HepG2 (cell line): ENCODE results near the gene CNTNAP1. TPM values are rescaled to one million over a fixed set of nuclear protein-coding genes. Genes with fewer than 3 reads are reported as not detected.

Experiments
- ATAC-seq: fragments of 200-7000 bp; cut with Tn5 transposase; 3 replicates; pipeline ENCODE4 v1.9.1; 2020; ENCODE audit warnings: mild to moderate bottlenecking, moderate library complexity
- BruUV-seq: library from RNA; stranded (reverse); fragments of 400-500 nt; replicated peaks from 2 replicates; lab custom pipeline; 2021; lab: Mats Ljungman, UMichigan
- CTCF ChIA-PET: fragments of 300-600 bp; formaldehyde crosslinking; extraction: SDS; loops from one replicate; lab custom pipeline; 2021; ENCODE audit warnings: low total read pairs, inconsistent platforms, low intra/inter-chr PET ratio; lab: Yijun Ruan, JAX
- POLR2A ChIA-PET: fragments of 350-600 bp; sonication (Branson Sonifier 250); formaldehyde crosslinking; loops from one replicate; lab custom pipeline; 2020; ENCODE audit warnings: antibody characterized with exemption, inconsistent platforms; lab: Yijun Ruan, JAX
- DNase-seq: peaks from one replicate; pipeline ENCODE4 v3.0.0-alpha.2; 2015; ENCODE audit warnings: low spot score
- FAIRE-seq: peaks from 3 replicates; lab custom pipeline; 2011; peaks lifted over from hg19 to GRCh38; lab: Jason Lieb, UNC
- H2AFZ ChIP-seq: one replicate; pipeline ENCODE4 v1.6.1; 2011; ENCODE audit warnings: low read length, inconsistent platforms
- H3K27ac ChIP-seq: fragments of 300-600 bp; 3 replicates; pipeline ENCODE4 v1.8.0; 2011; ENCODE audit warnings: mixed run types, mild to moderate bottlenecking, mixed read lengths, low read length, inconsistent platforms; ENCODE audit not compliant: insufficient read depth; ENCODE audit errors: extremely low read length
- H3K27me3 ChIP-seq, 2 experiments: fragments of 200-600 bp in 1 of 2; 2 replicates in 1 of 2; 3 replicates in 1 of 2; pipeline versions ENCODE4 v1.6.0 to v1.8.0; 2011; ENCODE audit warnings: low read length in 2 of 2, mild to moderate bottlenecking in 2 of 2, moderate library complexity in 2 of 2, inconsistent platforms in 1 of 2; ENCODE audit not compliant: insufficient read depth in 2 of 2, control insufficient read depth in 1 of 2
- H3K36me3 ChIP-seq, 2 experiments: fragments of 200-600 bp in 1 of 2; replicated peaks in 1 of 2; 2 replicates in 1 of 2; 3 replicates in 1 of 2; pipeline versions ENCODE4 v1.5.1 to v1.8.0; 2011; ENCODE audit warnings: low read length in 2 of 2, inconsistent platforms in 1 of 2; ENCODE audit not compliant: insufficient read depth in 2 of 2, control insufficient read depth in 1 of 2
- H3K4me1 ChIP-seq: 2 replicates; pipeline ENCODE4 v1.5.1; 2012; ENCODE audit warnings: low read length, inconsistent platforms; ENCODE audit not compliant: insufficient read depth
- H3K4me2 ChIP-seq: 2 replicates; pipeline ENCODE4 v1.6.0; 2011; ENCODE audit warnings: low read depth, low read length, inconsistent platforms
- H3K4me3 ChIP-seq, 3 experiments: fragments of 200-600 bp in 1 of 3; sonication (generic), shearing (Covaris generic) in 1 of 3; replicated peaks in 1 of 3; 2 replicates each; pipeline ENCODE4 v1.5.1; 2011 to 2016; ENCODE audit warnings: low read length in 3 of 3, inconsistent platforms in 2 of 3, low read depth in 2 of 3, mild to moderate bottlenecking in 2 of 3, control low read depth in 1 of 3, mixed read lengths in 1 of 3; ENCODE audit not compliant: insufficient read depth in 1 of 3
- H3K79me2 ChIP-seq: one replicate; pipeline ENCODE4 v1.6.1; 2011; ENCODE audit warnings: low read length, inconsistent platforms; ENCODE audit not compliant: insufficient read depth
- H3K9ac ChIP-seq: 2 replicates; pipeline ENCODE4 v1.6.0; 2011; ENCODE audit warnings: mild to moderate bottlenecking, low read depth, low read length, inconsistent platforms; ENCODE audit not compliant: insufficient read depth
- H3K9me3 ChIP-seq: 2 replicates; pipeline ENCODE4 v1.5.1; 2012; ENCODE audit warnings: mild to moderate bottlenecking, low read length
- H4K20me1 ChIP-seq: 2 replicates; pipeline ENCODE4 v1.6.0; 2011; ENCODE audit warnings: inconsistent platforms, mild to moderate bottlenecking, low read length, moderate library complexity; ENCODE audit not compliant: insufficient read depth
- HDAC1 ChIP-seq: sonication (generic); formaldehyde crosslinking; IDR thresholded peaks from 2 replicates; pipeline ENCODE4 v1.5.1; 2020; ENCODE audit warnings: mild to moderate bottlenecking, missing genetic modification reagents
- KAT2B ChIP-seq: fragments of 150-350 bp; IDR thresholded peaks from 2 replicates; pipeline ENCODE4 v1.6.1; 2014; ENCODE audit warnings: low read depth, low read length, borderline replicate concordance
- KLF9 ChIP-seq: IDR thresholded peaks from 2 replicates; pipeline ENCODE4 v1.6.1; 2016; ENCODE audit warnings: low read depth
- MXI1 ChIP-seq: IDR thresholded peaks from 3 replicates; pipeline ENCODE4 v1.6.1; 2012; ENCODE audit warnings: low read depth, low read length, inconsistent platforms, borderline replicate concordance
- NFRKB ChIP-seq: fragments of 450-650 bp; IDR thresholded peaks from 2 replicates; pipeline ENCODE4 v1.6.1; 2017
- NFYB ChIP-seq: sonication (generic); formaldehyde crosslinking; IDR thresholded peaks from 2 replicates; pipeline ENCODE4 v1.4.0; 2020; ENCODE audit warnings: missing genetic modification reagents
- SOX5 ChIP-seq: IDR thresholded peaks from 2 replicates; pipeline ENCODE4 v1.6.1; 2016; ENCODE audit warnings: borderline replicate concordance
- ZNF546 ChIP-seq: sonication (generic); formaldehyde crosslinking; conservative IDR thresholded peaks from 2 replicates; pipeline ENCODE4 v1.8.1; 2023; ENCODE audit warnings: mild to moderate bottlenecking, missing genetic modification reagents
- ZNF850 ChIP-seq: sonication (generic); formaldehyde crosslinking; conservative IDR thresholded peaks from 2 replicates; pipeline ENCODE4 v1.9.0; 2021; ENCODE audit warnings: mild to moderate bottlenecking, missing genetic modification reagents
- WGBS: methylation state at CpG from one replicate; pipeline ENCODE4 v1.1.6; 2017; ENCODE audit warnings: low lambda C conversion rate; 5-methylcytosine and 5-hydroxymethylcytosine counted together
- in situ Hi-C: cut with HindIII; loops from 2 replicates; pipeline ENCODE4 v1.10.0; 2017; ENCODE audit warnings: low pct_unique_long_range_greater_than_20kb; ENCODE audit not compliant: extremely low pct_ligation_motif_present
- intact Hi-C: fragments of 100-400 bp; cut with micrococcal nuclease; formaldehyde crosslinking; loops from one replicate; pipeline ENCODE4 v1.10.0; 2022; ENCODE audit not compliant: unreplicated experiment
- polyA plus RNA-seq, 8 experiments: library from polyadenylated mRNA; depleted of rRNA in 3 of 8; stranded (reverse) in 7 of 8; unstranded in 1 of 8; fragments of >200 nt; fragmentation: Illumina TruSeq in 4 of 8; extraction: Trizol in 4 of 8; gene quantifications; 2 replicates each; pipeline versions ENCODE4 v1.2.1 to v1.2.3, GENCODE V29; 2011 to 2016; ENCODE audit warnings: low read depth in 4 of 8, missing spikeins in 1 of 8, mixed read lengths in 1 of 8; ENCODE audit not compliant: insufficient read depth in 1 of 8
- total RNA-seq, 5 experiments: library from RNA; depleted of rRNA; stranded (reverse); fragments of >200 nt; fragmentation: Illumina TruSeq; extraction: Trizol; gene quantifications; 2 replicates each; pipeline ENCODE4 v1.2.3, GENCODE V29; 2016; ENCODE audit warnings: low read depth in 1 of 5
- TF ChIP-seq, protein P1 (sequence below): IDR thresholded peaks from 2 replicates; pipeline ENCODE4 v1.6.1; 2016; ENCODE audit warnings: control low read depth
- TF ChIP-seq, protein P2 (sequence below): sonication (generic); formaldehyde crosslinking; IDR thresholded peaks from 2 replicates; pipeline ENCODE4 v1.8.1; 2023; ENCODE audit warnings: missing genetic modification reagents, mild to moderate bottlenecking, borderline replicate concordance
- TF ChIP-seq, protein P3 (sequence below): sonication (generic); formaldehyde crosslinking; IDR thresholded peaks from 2 replicates; pipeline ENCODE4 v1.5.0; 2020; ENCODE audit warnings: mild to moderate bottlenecking, missing genetic modification reagents

Gene CNTNAP1
- total and polyA plus RNA-seq, 2 of the 13 experiments (the other 11 are each of a cell fraction or from before 2014, with no cell fraction given), result 4.5 to 7.7 TPM

GRCh38 chr17:42709561-42709960 lies 27.2 kb downstream of the CNTNAP1 start:
- H4K20me1 ChIP-seq, result no peaks in the 10 kb centered on the region
- no TSS peak for BruUV-seq
- H3K27ac ChIP-seq, result no peak overlapping the region
- in situ Hi-C loops (no loop called here), intact Hi-C loops (no loop called here)
- no peak for DNase-seq
- no peaks in the 10 kb centered on the region for H3K27me3 ChIP-seq
- peaks cover 29 to 55% of the 10 kb centered on the region in 2 experiments; a peak in 4 of 5 replicates for H3K36me3 ChIP-seq
- no peaks in the 10 kb centered on the region for H3K4me1 ChIP-seq
- ATAC-seq, result no peak
- ChIA-PET POLR2A (no interaction called here), CTCF (no interaction called here)
- no peaks in the 10 kb centered on the region for H3K79me2 ChIP-seq
- no peaks in the 10 kb centered on the region for H3K9me3 ChIP-seq
- H2AFZ ChIP-seq, result no peak overlapping the region
- WGBS, result 94% methylated on average over 2 of the region's 2 CpGs
- no peak for FAIRE-seq
- TF ChIP-seq, protein P1, sequence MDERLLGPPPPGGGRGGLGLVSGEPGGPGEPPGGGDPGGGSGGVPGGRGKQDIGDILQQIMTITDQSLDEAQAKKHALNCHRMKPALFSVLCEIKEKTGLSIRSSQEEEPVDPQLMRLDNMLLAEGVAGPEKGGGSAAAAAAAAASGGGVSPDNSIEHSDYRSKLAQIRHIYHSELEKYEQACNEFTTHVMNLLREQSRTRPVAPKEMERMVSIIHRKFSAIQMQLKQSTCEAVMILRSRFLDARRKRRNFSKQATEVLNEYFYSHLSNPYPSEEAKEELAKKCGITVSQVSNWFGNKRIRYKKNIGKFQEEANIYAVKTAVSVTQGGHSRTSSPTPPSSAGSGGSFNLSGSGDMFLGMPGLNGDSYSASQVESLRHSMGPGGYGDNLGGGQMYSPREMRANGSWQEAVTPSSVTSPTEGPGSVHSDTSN (CRISPR knock-in tag), result no peak
- TF ChIP-seq, protein P2, sequence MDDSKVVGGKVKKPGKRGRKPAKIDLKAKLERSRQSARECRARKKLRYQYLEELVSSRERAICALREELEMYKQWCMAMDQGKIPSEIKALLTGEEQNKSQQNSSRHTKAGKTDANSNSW (CRISPR knock-in tag), result no peak
- TF ChIP-seq HDAC1 (CRISPR knock-in tag), result no peak
- no peak for TF ChIP-seq MXI1
- TF ChIP-seq ZNF850, result no peak
- no peak for TF ChIP-seq NFRKB
- no peak for TF ChIP-seq KLF9 (CRISPR knock-in tag)
- no peak for TF ChIP-seq SOX5
- no peak for TF ChIP-seq ZNF546 (CRISPR knock-in tag)
- no peak for TF ChIP-seq NFYB (CRISPR knock-in tag)
- TF ChIP-seq, protein P3, sequence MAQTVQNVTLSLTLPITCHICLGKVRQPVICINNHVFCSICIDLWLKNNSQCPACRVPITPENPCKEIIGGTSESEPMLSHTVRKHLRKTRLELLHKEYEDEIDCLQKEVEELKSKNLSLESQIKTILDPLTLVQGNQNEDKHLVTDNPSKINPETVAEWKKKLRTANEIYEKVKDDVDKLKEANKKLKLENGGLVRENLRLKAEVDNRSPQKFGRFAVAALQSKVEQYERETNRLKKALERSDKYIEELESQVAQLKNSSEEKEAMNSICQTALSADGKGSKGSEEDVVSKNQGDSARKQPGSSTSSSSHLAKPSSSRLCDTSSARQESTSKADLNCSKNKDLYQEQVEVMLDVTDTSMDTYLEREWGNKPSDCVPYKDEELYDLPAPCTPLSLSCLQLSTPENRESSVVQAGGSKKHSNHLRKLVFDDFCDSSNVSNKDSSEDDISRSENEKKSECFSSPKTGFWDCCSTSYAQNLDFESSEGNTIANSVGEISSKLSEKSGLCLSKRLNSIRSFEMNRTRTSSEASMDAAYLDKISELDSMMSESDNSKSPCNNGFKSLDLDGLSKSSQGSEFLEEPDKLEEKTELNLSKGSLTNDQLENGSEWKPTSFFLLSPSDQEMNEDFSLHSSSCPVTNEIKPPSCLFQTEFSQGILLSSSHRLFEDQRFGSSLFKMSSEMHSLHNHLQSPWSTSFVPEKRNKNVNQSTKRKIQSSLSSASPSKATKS (CRISPR knock-in tag), result no peak
- TF ChIP-seq KAT2B, result no peak
- no peak overlapping the region for H3K9ac ChIP-seq
- no peak overlapping the region for H3K4me3 ChIP-seq
- no peak overlapping the region for H3K4me2 ChIP-seq
